Uterine smooth muscle cell (primary cell): ENCODE measurements around the gene ZFYVE9. TPM values are rescaled to one million over a fixed set of nuclear protein-coding genes. Genes with fewer than 3 reads are reported as not detected.

Experiments
- total RNA-seq: library from RNA; depleted of rRNA; stranded (reverse); fragments of >200 nt; gene quantifications from 2 replicates; pipeline ENCODE4 v1.2.3, GENCODE V29; 2014

The ZFYVE9 gene
- 37.3 and 47.7 TPM in 2 replicates for total RNA-seq

DNA sequence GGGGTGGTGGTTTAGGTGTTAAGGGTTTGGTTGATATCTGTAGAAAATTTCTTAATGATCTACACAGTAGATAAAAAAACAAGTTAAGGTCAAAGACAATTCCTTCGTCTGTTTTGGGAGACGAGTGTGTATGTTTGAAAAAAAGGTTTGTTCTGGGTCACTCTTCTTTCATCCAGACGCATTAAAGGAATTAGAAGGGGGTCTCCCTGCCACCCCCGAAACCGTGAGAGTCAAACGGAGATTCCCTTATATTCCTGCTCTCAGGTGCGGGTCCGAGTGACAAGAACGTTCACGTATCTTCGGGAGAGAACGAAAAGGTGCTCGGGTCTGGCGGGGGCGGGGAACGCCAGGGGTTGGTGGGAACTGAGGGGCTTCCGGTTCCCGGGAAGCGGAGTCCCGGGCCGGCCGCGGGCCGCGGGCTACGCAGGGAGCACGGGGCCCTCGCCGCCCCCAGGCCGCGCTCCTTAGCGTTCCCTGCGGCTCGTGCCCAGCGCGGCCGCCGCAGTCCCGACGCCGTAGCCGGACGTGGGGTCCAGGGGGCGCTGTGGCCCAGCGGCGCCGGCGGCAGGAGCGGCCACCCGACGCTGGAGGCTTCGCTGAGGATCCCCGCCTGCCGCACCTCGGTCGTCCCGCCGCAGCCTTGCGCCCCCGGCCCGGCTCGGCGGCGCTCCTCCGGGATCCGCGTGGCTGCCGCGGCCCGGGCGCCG is at the start of gene ZFYVE9:
ZFYVE9 (plus strand) TSS at position 577 of the 707 bp plus-strand sequence. CDS start 91,118 bp downstream, outside the sequence.

GRCh38 chr1:52365746-52366516 is 224.0 kb downstream of the ZFYVE9 start, which contains the start of gene CC2D1B:
Gene CC2D1B, minus strand, starts transcription at chr1:52366205. Its CDS starts 1,585 bp downstream, at chr1:52364620.

Other genes with a start within 250 kb of the ZFYVE9 start
- gene RAB3B, start 151.4 kb upstream of the ZFYVE9 start, total RNA-seq: 24.7 and 43.3 TPM in 2 replicates
- 13.4 and 20.6 TPM in 2 replicates for gene KTI12, start 108.3 kb upstream of the ZFYVE9 start, total RNA-seq
- 40.4 and 51.5 TPM in 2 replicates for gene TXNDC12, start 86.9 kb upstream of the ZFYVE9 start, total RNA-seq
- gene BTF3L4, start 85.8 kb upstream of the ZFYVE9 start, total RNA-seq: 66.4 and 76.2 TPM in 2 replicates
- 38.1 and 39.9 TPM in 2 replicates for gene CC2D1B, start 224.1 kb downstream of the ZFYVE9 start, total RNA-seq